Left renal cortex interstitium (tissue), 4 donors: ENCODE data around the gene IFT27. TPM values are rescaled to one million over a fixed set of nuclear protein-coding genes. Genes with fewer than 3 reads are reported as not detected.
"Not testable (repeated sequence)": the region's sequence is repeated elsewhere in the genome, so short reads cannot be mapped to it uniquely, and the experiment has no call there.

Source experiments
- DNase-seq, 4 donors: peaks; one replicate each; pipeline ENCODE4 v3.0.0-alpha.2; 2013; ENCODE audit warnings: low read depth in 4 of 4, low spot score in 2 of 4, missing footprints in 1 of 4
- polyA plus RNA-seq, 4 donors: library from polyadenylated mRNA; unstranded; fragments of 120-200 nt; gene quantifications; one replicate each; pipeline ENCODE4 v1.2.1, GENCODE V29; 2013; ENCODE audit not compliant: insufficient read length in 4 of 4

The IFT27 gene
- polyA plus RNA-seq, 4 donors = 44.4 to 65.7 (median 55.2) TPM

DNA sequence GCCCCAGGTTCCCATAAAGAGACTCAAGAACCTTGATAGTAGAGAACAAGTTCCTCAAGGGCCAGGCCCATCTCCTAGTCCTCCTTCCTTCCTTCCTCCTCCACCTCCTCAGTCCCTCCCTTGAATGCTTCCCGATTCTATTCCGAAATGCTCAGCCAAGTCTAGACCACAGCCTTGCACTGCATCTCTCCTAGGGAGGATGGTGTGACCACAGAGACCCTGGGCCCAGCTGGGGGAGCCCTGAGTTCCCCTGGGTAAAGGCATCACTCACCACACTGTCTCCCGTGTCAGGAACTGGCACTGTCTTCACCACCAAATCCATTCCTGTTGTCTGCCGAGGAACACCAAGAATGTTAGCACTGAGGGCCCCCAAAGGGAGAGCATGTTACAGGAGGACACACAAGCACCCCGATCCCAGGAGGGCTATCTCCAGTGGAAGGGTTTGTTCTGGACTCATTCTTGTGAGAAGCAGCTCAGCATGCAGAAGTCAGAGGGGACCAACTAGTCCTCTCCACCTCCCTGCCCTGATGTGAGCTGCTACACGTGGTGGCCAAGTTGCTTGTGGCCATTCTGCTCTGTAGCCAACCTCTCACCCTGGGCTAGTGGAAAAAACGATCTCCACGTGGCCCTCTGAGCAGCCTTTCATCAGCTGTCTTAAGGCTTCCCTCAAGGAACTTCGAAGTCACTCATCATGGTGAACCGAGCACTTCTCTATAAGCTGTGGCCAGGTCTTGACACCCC is 8.7 kb downstream of the IFT27 start:
- DNase-seq = no peak

DNA sequence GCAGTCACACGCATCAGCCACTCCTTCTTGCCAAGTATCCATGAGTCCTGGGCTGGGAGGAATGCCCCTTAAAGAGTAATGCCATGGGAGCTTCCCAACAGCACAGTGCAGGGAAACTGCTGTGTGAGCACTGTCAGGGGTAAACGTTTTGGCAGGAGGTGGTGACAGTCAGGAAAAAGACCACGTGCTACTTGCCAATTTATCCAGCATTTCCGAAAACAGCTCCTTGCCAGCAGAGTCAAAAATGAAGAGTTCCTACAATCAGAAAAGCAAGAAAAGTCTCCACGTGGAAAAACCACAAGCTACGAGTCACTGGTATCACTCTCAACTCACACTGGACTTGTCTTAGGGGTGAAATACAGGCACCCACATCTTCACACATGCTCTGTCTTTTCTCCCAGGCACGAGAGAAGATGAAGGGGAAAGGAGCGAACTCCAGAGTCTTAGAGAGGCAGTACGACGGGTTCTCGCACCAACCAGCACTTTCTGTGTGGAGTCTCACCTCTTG is 9.9 kb downstream of the IFT27 start:
- DNase-seq = no peak

DNA sequence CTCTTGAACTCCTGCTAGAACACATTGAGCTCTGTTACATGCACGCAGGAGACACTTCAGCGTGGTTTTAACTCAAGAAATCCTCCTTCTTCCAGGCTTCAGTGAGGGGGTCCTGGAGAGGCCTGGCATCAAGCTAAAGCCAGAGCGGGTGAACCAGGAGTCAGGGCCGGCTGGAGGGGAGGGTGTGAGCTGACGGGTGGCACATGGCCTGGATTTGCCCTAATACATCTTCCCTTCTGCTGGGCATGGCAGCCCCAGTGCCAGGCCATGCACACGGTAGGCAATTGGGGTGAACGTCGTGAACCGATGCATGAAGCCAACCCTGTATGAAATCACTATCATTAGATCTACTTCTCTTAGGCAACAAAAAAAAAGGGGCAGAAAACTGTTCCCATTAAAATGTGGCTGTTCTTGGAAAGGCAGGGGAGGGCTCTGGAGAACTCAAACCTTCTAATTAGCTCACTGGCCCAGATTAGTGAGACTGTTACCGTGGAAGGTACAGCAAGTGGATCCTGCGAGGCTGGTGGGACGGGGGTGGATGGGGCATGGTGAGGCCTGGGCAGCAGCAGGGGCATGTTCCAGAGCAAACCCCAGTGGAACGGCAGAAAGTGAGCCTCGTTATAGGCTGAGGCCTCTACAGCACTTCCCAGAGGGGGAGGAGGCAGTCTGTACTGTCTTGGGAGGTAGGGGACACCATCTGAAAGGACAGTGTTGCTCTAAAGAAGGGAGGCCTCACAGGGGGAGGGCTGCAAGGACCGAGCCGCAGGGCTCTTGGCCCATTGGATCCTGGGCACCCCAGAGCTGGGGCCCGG is 10.6 kb downstream of the IFT27 start:
- DNase-seq = no peak

DNA sequence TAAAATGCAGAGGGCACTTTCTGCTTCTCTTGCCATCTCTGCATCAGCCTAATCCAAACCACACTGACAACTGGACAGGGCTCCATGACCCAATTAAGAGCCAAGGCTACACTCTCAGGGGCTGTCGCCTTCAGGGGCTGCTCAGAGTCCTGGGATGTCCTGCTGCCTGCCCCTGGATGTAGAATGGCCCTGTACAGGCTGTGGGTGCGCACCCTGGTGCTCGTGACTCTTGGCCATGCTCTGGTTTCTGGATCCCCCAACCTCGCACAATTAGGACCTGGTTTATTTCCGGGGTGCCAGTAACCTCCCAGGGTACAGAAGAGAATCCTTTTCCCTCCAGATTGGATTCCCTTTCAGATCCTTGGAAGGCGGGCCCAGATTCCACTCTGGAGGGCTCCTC is 11.3 kb downstream of the IFT27 start:
- no peak for DNase-seq

- no peak for DNase-seq
Observed at GRCh38 chr22:36764060-36764459, 11.9 kb downstream of the IFT27 start.

GRCh38 chr22:36763576-36763975 is 12.3 kb downstream of the IFT27 start:
- DNase-seq = no peak

DNA sequence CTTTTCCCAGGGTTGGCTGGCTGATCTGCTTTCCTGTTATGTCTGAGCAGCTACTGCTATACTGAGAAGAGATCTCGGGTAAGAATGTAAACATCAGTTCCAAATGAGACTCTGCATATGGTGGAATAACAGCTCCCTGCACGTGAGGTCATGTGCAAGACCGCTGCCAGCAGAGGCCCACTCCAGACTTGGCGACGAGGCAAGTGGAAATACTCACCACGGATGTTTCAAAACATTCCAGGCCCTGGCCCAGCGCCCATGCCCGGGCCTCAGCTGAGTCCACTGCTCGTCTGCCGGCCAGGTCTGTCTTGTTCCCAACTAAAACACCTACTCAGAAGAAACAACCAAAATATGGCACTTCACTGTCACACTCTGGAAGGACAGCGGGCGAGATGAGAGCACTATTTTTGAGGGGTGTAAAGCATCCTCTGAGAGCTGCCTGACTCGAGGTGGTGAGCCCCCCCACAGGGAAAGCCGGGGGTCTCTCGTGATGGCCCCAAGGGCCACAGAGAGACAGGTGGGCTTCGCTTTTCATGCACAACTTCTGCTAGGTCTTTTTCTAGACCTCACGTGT is 13.1 kb downstream of the IFT27 start:
- DNase-seq = no peak

DNA sequence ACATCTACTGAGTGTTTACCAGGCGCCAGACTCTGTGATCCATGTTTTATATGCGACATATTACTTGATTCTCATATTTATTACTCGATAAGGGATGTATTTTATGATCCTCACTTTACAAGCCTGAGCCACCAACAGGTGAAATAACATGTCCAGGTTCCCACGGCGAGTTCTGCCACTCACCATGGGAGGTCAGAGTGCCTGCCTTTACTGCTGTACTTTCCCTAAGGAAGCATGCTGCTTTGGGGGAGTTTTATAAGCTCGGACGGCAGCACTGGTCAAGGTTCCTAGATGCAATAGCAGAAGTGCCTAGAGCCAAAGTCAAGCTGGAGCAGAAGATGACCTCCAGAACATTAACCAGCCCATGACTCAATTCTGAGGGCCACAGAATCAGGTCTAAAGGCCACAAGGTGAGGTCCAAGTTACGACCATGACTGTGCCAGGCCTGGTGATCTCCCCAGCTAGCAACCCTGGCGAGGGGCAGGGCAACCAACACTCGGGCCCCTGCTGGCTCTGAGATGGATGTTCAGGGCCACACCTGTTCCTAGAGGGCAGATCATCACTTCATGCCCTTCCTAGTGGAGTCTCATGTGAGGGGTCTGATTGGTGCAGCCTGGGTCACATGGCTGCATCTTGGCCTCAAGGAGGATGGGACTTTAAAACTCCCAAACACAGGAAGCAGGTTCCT is 14.2 kb downstream of the IFT27 start:
- no peak for DNase-seq

DNA sequence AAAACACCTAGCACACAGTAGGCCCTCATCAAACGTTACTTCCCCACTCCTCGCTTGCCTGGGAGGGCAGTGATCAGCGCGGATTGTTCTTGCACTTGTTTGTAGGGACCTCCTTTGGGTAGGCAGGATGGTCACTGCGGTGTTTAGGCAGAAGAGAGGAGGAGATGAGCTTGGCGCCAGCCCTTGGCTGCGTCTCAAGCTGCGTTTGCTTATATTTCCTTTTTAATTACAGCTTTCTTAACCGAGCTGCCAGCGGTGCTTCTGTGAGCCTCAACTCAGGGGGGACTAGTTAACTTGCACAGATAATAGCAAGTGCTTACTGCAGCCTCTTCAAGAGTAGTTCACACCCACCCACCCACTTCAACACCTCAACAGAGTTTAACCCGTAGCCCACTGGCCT is 15.1 kb downstream of the IFT27 start:
- no peak for DNase-seq

- no peak for DNase-seq
Observed at GRCh38 chr22:36759481-36760159, 16.3 kb downstream of the IFT27 start.

DNA sequence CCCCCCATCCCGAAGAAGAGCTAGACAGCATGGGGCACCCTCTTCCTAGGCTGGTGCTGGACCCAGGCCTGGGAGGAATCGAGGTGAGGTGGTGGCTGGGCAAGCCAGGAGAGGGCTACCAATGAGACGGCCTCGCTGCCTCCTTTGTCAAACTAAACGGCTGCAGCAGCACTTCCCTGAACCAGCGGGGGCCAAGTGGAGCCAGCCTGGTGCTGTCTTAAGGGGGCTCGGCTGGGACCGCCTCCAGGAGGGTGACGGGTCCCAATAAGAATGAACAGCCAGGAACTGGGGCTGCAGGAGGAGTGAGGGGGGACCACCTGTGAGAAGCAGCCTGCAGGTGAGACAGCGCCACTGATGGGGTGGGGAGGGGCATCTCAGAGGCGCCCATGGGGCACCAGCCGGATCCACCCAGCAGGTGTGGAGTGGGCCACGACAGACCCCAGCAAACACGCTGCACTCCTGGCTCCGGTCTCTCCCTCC is 17.1 kb downstream of the IFT27 start:
- DNase-seq = no peak

GRCh38 chr22:36757668-36758211 is 18.2 kb downstream of the IFT27 start:
- no peak for DNase-seq

GRCh38 chr22:36756746-36757655 is 18.9 kb downstream of the IFT27 start:
- DNase-seq = no peak

DNA sequence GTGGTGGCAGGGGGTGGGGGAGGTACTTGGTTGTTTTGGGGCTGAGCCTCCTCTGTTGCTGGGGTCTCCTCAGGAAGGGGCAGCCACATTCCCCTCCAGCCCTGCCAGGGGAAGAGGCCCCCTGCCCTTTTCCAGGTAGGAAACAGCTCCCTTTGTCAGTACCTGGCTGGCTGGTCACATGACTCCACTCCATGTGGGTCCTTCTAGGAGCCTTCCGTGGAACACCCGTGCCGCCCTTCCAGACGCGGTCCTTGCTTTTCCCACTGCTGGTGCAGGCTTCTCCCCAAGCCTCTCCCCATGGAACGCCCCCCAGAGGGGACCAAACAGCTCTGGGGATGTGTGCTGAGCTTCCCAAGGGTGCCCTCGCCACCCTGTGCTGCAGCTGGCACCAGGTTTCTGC is 19.9 kb downstream of the IFT27 start:
- no peak for DNase-seq

GRCh38 chr22:36755316-36755715 is 20.6 kb downstream of the IFT27 start:
- no peak for DNase-seq

- DNase-seq = not testable (repeated sequence)
Observed at GRCh38 chr22:36754881-36755280, 21.0 kb downstream of the IFT27 start.

DNA sequence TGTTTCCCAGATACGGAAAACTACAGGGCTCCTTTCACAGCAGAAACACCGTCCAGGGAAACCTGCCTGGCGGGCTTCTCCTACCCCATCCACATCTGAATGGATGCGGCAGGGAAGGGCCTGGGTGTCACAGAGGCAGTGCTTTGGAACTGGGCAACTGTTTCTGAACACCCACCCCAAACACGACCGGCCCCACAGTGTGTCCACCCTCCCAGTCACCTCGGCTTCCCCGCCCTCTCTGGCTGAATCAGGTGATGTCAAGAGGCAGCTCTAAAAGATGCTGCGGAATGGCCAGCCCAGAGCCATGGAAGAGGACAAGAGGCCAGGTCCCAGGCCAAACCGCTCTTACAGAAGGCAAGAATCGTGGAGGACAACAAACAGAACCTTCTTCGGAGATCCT is 22.0 kb downstream of the IFT27 start:
- no peak for DNase-seq

- DNase-seq = no peak
Observed at GRCh38 chr22:36753120-36753802, 22.7 kb downstream of the IFT27 start.
